ENCODE measurements around the gene ANKUB1.

ANKUB1 gene

DNA sequence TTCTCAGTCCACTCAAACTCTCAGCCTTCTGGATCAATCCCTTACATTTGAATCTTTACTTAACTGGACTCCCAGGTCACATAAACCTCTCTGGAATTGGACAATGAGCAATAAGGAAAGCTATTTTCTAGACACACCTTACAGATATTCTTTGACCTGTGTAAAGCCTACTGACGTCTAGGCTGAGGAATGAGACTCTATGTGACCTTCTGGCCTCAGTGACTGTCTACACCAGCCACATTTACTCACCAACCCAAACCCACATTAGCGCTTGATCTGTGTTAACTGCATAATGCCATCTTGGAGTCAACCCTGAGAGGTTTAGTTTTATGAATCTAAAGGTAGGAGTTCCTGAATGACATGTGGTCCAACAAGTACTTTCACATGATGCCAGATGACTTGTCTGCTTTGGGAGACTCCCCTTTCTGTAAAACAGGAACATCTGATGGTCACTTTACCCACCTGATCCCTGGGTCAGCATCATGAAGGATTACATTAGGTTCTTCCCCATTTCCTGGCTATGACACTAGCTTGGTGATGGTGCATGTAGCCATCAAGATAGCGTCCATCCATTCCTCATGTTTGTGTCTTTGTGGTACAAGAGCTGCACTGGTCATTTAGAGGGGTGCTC, 28.7 kb downstream of the ANKUB1 start:
- DNase-seq (ENCODE audit: low spot score) = no peak

DNA sequence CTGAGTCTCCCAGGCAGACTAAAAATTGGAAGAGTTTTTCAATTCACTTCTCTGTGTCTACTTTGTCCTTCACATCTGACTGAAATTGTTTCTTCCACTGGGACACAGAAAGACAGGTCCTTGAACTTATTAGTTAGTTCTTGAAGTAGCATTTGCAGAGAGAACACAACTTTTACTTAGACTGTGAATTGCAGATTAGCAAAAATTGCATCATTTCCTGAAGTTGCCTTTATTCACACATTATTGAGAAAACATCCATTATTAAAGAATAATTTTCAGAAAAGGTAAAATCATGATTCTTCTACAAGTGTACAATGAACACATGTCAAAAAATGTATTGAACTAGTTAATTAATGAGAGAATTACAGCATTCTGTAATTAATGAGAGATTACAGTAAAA, 38.6 kb downstream of the ANKUB1 start:
- DNase-seq (ENCODE audit: low spot score) = no peak

DNA sequence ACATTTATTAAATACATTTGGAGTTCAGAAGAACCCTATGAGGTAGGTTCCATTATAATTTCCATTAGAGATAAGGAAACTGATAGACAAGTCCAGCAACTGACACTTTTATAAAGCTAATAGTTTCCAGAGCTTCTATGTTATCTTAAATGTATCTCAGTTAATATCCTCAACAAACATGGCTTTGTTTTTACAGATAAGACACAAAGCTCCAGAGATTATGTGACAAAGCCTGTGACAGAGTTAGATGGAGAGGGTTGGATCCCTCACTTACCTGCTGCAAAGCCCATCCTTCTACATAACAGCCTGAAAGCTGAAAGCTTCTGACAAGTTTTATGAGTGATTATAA, 39.6 kb downstream of the ANKUB1 start:
- DNase-seq (ENCODE audit: low spot score) = no peak

DNA sequence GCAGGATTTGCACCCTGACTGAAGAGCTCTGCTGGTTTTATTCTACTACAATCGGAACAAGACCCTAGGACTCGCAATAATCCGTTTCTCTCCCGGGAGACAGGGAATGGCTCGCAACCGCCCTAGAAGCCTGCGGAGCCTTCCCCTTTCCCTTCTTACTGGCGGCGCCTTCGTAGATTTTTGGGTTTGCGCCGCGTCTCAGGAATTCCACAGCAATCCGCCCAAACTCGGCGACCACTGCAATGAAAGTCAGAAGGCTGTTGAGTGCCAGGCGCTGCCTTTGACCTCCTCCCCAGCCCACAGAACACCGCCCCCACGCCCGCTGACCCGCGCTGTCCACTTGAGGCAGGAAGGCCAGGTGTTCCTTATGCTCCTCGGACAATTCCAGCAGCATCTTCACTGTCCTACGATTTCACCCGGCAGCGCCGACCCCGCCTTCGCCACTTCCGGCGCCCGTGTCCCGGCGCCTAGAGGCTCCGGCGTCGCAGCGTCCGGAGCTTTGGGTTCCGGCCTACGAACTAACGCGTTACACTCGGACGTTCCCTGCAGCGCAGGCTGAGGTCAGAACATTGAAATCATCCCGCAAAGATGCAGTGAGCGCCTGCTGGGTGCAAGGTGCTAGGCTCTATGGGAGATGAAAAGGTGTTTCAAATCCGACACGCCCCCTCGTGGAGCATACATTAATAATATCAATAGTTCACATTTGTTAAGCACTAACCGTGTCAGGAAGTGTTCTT, 40.1 kb downstream of the ANKUB1 start, which contains the start of gene COMMD2:
COMMD2 (minus strand) TSS at position 439 of the 737 bp plus-strand sequence; CDS start at position 394, 45 bp downstream.
- peak; percentile 82 for DNase-seq (ENCODE audit: low spot score)

DNA sequence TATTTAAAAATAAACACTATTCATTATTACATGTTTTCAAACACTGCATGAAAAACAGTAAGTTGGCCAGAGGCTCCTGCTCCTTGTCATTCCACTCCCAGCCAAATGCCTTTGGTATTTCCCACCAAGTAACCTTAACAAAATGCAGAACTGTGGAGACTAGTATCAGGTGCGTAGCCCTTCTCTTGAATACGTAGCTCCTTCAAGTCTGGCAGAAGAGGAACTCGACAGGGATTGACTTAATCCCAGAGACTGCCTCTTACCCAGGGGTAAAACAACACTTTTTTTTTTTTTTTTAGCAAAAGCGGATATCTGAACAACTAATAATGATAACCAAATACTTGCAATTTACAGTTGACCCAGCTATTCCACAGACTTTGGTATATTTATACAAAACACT, 40.8 kb downstream of the ANKUB1 start:
- no peak for DNase-seq (ENCODE audit: low spot score)

DNA sequence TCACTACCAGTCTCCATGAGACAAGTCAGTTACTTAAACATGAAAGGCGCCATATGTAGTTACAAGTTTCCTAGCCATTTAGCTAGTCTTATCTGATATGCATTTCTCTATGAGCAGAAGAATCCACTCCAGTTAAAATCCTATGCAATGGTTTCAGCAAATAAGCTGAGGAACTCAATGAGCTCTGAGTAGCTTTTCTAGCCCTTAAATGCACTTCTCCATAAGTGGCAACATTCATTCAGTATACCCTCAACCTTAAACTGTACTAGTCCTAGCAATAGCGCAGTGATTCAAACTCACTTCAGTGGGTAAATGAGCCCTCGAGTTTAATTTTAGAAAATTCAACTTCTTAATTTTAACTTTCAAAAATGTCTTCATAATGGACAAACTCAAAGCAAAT, 47.7 kb downstream of the ANKUB1 start:
- DNase-seq (ENCODE audit: low spot score) = no peak

DNA sequence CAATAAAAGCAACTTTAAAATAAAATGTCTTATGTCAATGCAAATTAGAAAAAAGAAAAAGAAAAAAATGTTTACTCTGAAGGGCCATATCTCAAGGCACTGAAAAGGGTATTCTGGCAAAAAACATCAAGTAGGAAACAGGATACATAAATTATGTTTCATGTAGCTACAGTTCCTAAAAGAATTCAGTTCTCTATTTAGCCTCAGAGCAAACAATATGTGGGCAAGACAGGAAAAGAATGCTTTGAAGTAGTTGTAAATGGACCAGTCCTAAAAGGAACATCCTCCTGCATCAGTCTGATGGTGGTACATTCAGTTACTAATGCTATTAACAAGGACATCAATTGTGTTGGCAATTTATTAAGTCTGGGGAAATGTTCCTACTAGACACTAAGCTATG, 48.2 kb downstream of the ANKUB1 start:
- DNase-seq (ENCODE audit: low spot score) = no peak

DNA sequence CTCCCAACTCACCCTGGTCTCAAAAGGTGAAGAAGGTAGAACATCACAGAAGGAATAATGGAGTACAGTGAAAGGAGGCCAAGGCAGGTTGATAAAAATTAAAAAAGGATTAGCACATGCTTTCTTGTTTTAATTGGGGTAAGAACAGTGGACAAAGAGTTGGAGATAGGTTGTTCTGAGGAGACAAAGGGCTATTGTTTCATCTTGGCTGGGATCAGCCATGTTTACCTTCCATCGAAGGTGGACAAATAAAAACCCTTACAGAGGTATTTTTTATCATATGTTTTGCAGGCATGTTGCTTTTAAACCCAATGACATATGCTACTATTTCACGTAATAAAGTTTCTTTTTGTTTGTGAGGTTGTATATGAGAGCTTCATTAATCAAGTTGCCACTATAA, 53.0 kb downstream of the ANKUB1 start:
- DNase-seq (ENCODE audit: low spot score) = no peak

DNA sequence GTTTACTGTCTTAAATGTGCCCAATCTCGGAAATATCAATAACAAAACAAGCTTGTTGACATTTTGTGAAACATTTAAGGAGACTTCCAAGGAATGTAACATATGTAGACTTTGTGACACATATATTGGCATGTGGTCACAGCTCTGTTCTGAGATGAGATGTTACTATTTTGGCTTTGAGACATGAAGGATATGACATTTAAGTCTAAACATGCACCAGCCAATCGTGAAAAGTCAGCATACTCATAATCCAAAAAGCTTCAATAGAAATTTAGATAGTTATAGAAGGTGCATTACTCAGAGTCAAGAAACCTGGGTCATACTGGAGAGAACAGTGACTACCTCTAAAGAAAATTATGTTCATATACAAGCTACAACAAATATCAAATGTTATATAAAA, 53.5 kb downstream of the ANKUB1 start:
- no peak for DNase-seq (ENCODE audit: low spot score)

DNA sequence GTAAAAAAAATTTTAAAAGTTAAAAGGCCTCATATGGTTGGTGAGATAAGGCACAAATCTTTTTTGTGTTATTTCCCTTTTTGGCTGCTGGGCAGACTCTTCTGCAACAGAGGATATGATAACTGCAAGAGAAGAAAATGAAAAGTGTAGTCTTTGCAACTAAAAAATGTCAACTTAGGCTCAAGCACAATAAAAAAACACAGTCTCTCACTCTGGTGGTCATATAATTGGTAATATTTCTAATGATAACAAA, 55.5 kb downstream of the ANKUB1 start:
- no peak for DNase-seq (ENCODE audit: low spot score)

DNA sequence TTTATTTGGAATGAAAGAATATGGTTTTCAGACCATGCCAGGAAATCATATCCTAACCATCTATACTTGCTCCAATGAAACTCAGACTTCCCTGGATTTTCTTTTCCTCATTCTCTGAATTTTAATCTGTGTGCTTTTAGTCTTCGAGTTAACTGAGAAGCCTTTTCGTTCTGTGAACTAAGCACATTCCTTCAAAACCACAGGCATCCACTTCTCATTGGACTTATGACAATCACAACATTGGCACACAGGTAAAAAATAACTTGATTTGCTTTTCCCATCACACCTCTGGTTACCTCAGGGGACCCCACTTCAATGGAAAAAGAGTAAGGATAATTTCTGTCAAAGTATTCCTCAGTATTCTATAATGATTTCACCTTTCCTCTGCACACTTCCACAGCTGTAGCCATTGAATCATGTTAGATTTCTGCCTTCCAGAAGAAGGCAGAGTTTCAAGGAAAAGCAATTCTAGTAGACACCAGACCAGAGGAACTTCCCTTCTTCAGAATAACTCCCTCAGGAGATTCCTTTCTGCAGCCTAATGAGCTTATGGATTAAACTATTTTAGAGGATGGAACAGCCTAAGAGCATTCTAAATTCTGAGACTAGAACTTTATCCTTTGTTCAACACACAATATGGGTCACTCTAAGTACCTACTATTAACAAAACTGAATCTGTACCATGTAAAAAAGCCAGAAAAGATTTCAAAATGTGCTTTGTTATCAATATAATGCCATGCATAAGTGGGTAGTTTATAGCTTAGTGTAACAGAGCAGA, 56.0 kb downstream of the ANKUB1 start:
- no peak for DNase-seq (ENCODE audit: low spot score)

DNA sequence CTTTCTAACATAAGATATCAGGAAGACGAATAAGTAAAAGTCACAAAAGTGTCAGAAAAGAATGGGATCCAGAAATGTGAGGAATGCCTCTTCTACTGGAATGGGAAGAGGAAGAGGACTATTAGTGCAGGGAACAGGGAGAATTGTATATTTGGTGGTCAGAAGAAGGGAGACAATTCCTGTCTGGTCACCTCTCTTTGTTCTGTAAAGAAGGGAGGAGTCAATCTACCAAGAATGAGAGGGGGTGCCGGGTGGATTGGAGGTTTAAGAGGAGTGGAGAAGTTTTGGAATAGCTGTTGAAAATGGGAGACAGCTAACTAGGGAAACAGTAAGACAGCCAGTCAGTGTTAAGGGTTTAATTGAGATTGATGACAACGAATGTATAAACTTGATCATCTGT, 60.1 kb downstream of the ANKUB1 start:
- DNase-seq (ENCODE audit: low spot score) = no peak

DNA sequence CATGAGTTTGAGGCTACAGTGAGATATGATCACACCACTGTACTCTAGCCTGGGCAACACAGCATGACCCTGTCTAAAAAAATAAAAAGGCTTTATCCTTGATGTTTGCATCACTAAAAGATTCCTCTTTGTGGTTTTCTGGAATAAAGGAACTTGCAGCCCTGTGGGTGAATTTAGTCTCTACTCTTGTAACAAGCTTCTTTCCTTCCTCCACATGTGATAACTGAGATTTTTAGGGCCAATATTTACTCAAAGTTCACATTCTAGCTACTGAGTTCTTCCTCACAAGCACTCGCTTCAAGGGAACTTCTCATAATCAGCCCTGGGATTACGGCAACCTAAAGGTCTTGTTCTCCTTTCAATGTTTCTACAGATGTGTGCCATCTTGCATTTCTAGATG, 64.7 kb downstream of the ANKUB1 start:
- no peak for DNase-seq (ENCODE audit: low spot score)

DNA sequence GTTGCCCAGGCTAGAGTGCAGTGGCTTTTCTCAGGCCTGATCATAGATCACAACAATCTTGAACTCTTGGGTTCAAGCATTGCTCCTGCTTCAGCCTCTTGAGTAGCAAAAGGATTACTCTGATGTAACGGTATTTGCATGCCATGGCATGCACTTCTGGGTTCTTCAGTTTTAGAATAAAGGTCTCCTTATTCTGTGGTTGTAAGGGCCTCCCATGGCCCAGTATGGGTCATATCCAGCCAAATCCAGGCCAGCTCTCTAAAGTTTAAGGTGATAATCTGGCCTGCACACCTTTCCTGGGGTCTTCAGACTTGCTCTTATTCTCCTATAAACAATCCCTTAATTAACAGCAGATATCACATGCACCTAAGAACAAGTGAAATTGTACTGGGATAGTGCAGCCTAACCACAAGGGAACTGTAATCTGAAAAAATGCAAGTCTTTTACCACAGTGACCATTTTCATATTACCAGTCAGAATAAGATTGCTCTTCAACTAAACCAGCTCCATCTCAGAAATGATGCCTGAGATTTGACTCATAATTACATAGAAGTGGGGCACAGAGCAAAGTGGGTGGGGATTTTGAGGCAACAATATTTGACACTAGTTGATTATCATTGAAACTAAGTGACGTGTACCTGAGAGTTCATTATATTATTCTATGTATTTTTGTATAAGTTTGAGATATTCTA, 65.5 kb downstream of the ANKUB1 start:
- DNase-seq (ENCODE audit: low spot score) = no peak

DNA sequence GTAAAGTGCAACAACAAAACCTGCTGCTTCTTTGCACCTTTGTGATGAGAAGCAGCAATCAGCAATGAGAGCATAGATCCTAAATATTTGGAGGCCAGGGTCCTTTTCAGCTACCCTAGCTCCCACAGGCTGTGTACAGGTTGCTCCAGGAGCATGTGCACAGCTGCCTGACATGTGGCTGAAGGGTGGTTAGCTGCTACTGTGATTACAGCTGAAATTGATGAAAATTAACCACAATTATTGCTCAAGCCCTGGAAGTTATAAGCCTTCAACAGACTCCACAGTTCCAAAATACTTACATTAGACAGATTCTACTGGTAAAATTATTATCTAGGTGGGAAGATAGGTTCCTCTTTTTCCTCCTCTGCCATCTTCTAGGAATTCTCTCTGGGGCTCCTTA, 68.6 kb downstream of the ANKUB1 start:
- no peak for DNase-seq (ENCODE audit: low spot score)

DNA sequence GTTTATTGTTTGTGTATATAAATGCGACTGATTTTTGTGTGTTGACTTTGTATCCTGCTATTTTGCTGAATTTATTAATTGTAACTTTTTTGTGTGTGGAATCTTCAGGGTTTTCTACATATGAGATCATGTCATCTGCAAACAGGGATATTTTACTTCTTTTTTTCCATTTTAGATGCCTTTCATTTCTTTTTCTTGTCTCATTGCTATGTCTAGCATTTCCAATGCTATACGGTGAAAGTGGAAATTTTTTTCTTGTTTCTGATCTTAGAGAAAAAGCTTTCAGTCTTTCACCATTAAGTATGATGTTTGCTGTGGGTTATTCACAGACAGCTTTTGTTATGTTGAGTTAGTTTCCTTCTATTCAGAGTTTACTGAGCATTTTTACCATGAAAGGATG, 71.4 kb downstream of the ANKUB1 start:
- DNase-seq (ENCODE audit: low spot score) = no peak

DNA sequence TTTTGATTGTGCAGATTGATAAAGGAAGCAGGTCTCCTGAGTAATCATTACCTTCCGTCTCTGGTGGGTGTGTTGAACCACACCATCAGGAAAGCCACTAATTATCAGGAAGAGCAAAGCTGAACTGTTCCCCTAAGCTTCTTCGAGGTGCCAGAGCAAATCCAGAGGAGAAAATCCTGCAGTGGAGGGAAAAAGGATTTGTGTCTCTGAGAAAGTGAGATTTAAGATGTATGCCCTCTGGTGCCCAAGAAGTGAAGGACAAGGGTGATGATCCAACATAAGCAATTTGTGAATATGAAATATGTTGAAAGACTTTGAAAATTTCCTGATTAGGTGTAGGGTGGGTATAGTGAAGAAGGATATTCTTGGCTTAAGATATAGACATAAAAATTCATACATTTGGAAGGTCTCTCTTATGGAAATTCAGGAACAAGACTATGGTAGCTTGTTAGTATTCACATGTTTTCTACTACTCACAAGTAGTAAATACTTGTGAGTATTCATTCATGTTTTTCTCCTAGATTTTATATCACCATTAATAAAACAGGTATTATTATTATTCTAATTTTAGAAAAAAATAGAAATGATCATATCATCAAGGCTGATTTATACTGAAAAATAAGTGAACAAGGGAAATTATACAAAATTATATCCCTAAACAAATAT, 74.8 kb downstream of the ANKUB1 start:
- peak; percentile 81 for DNase-seq (ENCODE audit: low spot score)

DNA sequence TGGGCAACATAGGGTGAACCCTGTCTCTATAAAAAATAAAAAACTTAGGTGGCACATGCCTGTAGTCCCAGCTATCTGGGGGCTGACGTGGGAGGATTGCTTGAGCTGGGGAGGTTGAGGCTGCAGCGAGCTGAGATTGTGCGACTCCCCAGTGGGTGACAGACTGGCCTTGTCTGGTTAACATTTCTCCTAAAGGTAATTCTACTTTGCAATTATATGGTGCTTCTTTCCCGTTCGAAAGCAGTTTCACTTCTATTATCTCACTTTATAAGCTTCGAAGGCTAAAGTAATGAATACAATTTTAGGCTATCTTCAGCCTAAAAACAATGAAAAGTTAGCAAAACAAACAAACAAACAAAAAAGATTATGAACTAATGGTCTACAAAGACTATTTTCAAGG, 75.4 kb downstream of the ANKUB1 start:
- DNase-seq (ENCODE audit: low spot score) = no peak

DNA sequence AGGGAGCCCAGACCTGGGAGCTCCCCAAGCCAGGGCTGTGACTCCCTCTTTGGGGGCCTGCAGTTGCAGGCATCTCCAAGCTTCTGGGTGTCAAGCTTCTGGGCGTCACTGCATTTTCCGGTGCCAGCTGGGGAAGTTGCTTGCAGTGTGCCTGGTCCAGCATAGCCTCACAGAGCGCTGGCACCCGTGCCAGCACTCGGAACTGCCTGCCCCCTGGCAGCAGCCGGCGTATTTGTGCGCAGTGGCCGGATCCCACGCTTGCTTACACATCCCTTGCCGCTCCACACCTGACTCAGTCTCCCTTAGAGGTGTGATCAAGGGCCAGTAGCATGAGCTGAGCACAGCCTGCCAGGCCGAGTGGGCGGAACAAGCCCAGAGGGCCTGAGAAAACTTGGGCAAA, 77.1 kb downstream of the ANKUB1 start:
- DNase-seq (ENCODE audit: low spot score) = no peak

DNA sequence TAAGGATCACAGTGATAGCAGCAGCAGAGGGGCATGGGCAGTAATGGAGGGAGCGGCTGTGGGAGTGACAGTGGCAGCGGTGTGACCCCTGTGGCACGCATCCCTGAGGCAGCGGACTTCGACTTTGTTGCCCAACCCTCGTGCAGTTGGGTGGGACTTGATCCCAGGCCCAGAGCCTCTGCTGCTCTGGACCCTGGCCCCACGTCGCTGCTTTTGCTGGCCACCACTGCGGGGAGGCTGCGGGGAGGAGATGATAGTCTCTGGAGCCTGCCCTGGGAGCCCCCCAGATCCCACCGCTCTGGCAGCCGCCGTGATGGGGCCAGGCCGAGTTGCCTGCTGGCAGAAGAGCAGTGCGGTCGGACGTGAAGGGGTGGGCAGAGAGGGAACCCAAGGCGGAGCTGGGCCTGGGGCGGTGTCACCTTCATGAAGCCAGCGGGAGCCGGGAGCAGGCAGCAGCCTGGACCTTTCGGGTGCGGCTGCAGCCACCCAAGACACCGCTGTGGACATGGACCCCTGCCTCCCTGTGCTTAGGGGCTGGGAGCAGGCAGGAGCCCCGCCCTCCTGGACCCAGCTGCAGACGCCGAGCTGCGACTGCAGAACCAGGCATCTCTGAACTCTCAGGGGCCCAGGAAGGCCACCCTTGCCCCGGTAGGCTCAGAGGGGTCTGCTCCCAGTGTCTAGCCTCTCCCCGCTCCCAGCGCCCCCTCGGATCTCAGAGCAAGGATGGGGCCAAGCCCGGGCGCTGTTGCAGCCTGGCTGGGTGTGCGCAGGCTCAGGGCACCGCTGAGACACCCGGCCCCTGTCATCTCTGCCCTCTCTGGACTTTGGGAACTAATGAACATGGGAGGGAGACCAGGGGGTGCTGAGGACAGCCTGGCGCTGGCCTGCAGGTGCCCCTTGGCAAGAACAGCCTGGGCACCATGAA, 78.4 kb downstream of the ANKUB1 start:
- DNase-seq (ENCODE audit: low spot score) = no peak

All from Ammon's horn (tissue), 1 donor.